KMS-11 (cell line): Measurements from ENCODE around the gene HLA-DQB2.

Experiments
- H2AFZ ChIP-seq: fragments of 200-600 bp; sonication (generic); 2 replicates; pipeline ENCODE4 v1.6.1; 2016; ENCODE audit warnings: antibody characterized with exemption, mixed run types, low read depth
- H3K27ac ChIP-seq: fragments of 200-600 bp; sonication (generic); 2 replicates; pipeline ENCODE4 v1.6.1; 2016; ENCODE audit warnings: mild to moderate bottlenecking, mixed run types
- H3K27me3 ChIP-seq: fragments of 200-600 bp; sonication (generic); 2 replicates; pipeline ENCODE4 v1.6.1; 2017; ENCODE audit warnings: mild to moderate bottlenecking, low read depth, mixed run types, moderate library complexity; ENCODE audit not compliant: insufficient read depth
- H3K36me3 ChIP-seq: fragments of 200-600 bp; sonication (generic); 2 replicates; pipeline ENCODE4 v1.6.1; 2017; ENCODE audit warnings: mild to moderate bottlenecking, mixed run types; ENCODE audit not compliant: insufficient read depth
- H3K4me1 ChIP-seq: fragments of 200-600 bp; sonication (generic); 2 replicates; pipeline ENCODE4 v1.6.1; 2016; ENCODE audit warnings: mild to moderate bottlenecking, low read depth, mixed run types; ENCODE audit not compliant: poor library complexity, severe bottlenecking
- H3K4me2 ChIP-seq: fragments of 200-600 bp; sonication (generic); 2 replicates; pipeline ENCODE4 v1.7.0; 2016; ENCODE audit warnings: mild to moderate bottlenecking, mixed run types
- H3K4me3 ChIP-seq: fragments of 200-600 bp; sonication (generic); IDR thresholded peaks from 2 replicates; pipeline ENCODE4 v1.6.1; 2017; ENCODE audit warnings: low read depth, low read length, mixed read lengths; ENCODE audit not compliant: insufficient read depth
- H3K79me2 ChIP-seq: fragments of 200-600 bp; sonication (generic); 2 replicates; pipeline ENCODE4 v1.6.1; 2016; ENCODE audit warnings: low read depth, mixed run types; ENCODE audit not compliant: insufficient read depth
- H3K9ac ChIP-seq: fragments of 200-600 bp; sonication (generic); 2 replicates; pipeline ENCODE4 v1.6.1; 2016; ENCODE audit warnings: mild to moderate bottlenecking, mixed run types
- H4K20me1 ChIP-seq: fragments of 200-600 bp; sonication (generic); 2 replicates; pipeline ENCODE4 v1.6.1; 2016; ENCODE audit warnings: mild to moderate bottlenecking, mixed run types; ENCODE audit not compliant: insufficient read depth
- TF ChIP-seq, protein P1 (sequence below): fragments of 200-600 bp; sonication (generic); conservative IDR thresholded peaks from 2 replicates; pipeline ENCODE4 v1.6.1; 2017; ENCODE audit warnings: low read depth, mild to moderate bottlenecking, antibody characterized with exemption, low read length, moderate library complexity, mixed read lengths

The HLA-DQB2 gene

DNA sequence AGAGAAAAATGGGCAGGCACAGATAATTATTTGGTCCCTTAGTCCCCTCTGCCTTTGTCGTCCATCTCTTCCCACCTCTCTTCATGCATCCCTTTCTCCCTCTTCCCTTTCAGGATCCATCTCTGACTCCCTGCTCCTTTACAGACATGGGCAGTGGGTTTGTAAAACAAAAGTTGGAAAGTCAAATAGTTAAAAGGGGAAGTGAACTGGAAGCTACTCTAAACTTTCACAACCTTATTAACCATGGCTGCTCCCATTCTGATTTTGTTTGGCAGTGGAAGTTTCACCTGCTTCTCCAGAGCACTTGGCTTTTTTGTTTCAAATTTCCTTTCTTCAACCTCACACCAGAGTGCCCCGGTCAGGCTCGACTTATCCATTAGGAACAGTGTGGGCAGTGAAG lies 21.0 kb downstream of the HLA-DQB2 start:
- no peak overlapping the region for H3K4me2 ChIP-seq
- no peaks in the 10 kb centered on the region for H4K20me1 ChIP-seq
- no peaks in the 10 kb centered on the region for H3K27me3 ChIP-seq
- TF ChIP-seq, protein P1, sequence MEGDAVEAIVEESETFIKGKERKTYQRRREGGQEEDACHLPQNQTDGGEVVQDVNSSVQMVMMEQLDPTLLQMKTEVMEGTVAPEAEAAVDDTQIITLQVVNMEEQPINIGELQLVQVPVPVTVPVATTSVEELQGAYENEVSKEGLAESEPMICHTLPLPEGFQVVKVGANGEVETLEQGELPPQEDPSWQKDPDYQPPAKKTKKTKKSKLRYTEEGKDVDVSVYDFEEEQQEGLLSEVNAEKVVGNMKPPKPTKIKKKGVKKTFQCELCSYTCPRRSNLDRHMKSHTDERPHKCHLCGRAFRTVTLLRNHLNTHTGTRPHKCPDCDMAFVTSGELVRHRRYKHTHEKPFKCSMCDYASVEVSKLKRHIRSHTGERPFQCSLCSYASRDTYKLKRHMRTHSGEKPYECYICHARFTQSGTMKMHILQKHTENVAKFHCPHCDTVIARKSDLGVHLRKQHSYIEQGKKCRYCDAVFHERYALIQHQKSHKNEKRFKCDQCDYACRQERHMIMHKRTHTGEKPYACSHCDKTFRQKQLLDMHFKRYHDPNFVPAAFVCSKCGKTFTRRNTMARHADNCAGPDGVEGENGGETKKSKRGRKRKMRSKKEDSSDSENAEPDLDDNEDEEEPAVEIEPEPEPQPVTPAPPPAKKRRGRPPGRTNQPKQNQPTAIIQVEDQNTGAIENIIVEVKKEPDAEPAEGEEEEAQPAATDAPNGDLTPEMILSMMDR = no peak
- H3K4me3 ChIP-seq = no peak overlapping the region
- H3K4me1 ChIP-seq = no peaks in the 10 kb centered on the region
- H2AFZ ChIP-seq = no peak overlapping the region
- no peaks in the 10 kb centered on the region for H3K36me3 ChIP-seq
- no peaks in the 10 kb centered on the region for H3K79me2 ChIP-seq
- no peak overlapping the region for H3K27ac ChIP-seq
- H3K9ac ChIP-seq = no peak overlapping the region

DNA sequence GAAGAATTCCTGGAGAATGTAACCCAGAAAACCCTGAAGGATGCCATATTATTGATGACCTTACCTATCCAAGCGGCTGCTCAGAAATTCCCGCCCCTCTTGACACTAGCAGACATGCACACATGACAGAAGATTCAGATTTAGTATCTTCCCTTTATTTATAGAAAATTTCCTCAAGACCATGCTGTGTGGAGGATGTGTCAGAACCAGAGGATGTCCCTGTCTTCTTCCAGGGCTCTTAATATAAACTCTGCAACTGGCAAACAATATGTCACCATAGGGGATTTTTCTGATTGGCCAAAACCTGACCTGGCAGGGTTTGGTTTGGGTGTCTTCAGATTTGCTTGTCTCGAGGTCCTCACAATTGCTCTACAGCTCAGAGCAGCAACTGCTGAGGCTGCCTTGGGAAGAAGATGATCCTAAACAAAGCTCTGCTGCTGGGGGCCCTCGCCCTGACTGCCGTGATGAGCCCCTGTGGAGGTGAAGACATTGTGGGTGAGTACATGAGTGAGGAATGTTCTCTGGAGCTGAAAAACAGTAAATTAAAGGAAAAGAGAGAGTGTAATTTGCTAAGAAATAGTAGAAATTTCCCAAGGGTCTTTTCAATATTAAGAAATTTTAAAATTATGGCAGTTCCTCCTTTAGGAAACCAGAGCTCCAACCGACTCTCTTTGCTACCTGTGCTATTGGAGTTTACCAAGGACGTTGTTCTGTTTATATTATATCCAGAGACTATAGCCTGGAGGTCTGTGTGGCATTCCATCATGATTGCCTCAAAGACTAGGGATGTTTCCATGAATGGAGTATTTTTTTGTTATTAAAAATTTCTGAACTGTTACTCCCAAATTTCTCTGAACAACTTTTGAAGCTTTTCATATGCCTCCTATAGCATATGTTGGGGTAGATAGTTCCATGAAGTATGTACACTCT lies 22.0 kb downstream of the HLA-DQB2 start, which contains the start of gene HLA-DQA2:
Gene HLA-DQA2, plus strand, starts transcription at position 361 of the 930 bp plus-strand sequence. Its CDS starts 53 bp downstream, at position 414.
- TF ChIP-seq, protein P1 = no peak
- Histone ChIP-seq H3K4me2 (no peak within 1 kb of the TSS), H3K27me3 (no peaks in the 10 kb centered on the region), H3K4me1 (no peaks in the 10 kb centered on the region), H3K36me3 (no peaks in the 10 kb centered on the region), H3K4me3 (no peak within 1 kb of the TSS), H3K9ac (no peak within 1 kb of the TSS), H4K20me1 (no peaks in the 10 kb centered on the region), H3K27ac (no peak within 1 kb of the TSS), H3K79me2 (no peaks in the 10 kb centered on the region), H2AFZ (no peak within 1 kb of the TSS)

DNA sequence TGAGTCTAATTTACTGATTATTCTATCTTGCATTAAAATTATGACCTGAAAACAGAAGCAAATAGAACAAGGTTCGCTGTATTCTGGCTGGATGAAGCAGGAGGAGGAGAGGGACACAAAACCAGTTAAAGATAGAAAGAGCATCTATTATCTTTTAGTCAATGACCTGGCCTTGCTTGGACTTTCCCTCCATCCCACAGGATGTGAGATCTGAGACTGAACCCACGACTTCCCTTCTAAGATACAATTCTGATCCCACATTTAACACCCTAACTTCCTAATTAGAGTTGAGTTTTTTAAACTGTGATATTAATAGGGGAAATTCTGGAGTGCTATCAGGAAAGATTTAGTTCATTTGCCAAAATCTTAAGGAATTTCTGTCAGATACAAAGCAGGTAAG lies 25.2 kb downstream of the HLA-DQB2 start:
- Histone ChIP-seq H3K4me3 (no peak overlapping the region), H3K27ac (no peak overlapping the region)
- TF ChIP-seq, protein P1 = no peak

DNA sequence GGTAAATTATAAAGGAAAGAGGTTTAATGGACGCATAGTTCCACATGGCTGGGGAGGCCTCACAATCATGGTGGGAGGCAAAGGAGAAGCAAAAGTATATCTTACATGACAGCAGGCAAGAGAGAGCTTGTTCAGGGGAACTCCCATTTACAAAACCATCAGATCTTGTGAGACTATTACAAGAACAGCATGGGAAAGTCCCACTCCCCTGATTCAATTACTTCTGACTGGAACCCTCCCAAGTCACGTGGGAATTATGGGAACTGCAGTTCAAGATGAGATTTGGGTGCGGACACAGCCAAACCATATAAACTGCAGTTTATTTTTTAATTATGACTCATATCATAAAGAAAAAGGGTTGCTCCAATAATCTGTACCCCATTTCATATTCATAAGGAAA lies 44.5 kb downstream of the HLA-DQB2 start:
- TF ChIP-seq, protein P1 = no peak
- H2AFZ ChIP-seq = no peak overlapping the region
- no peak overlapping the region for H3K4me2 ChIP-seq
- no peak overlapping the region for H3K4me3 ChIP-seq
- H3K36me3 ChIP-seq = no peaks in the 10 kb centered on the region
- no peaks in the 10 kb centered on the region for H4K20me1 ChIP-seq
- H3K27ac ChIP-seq = no peak overlapping the region
- H3K9ac ChIP-seq = no peak overlapping the region
- H3K27me3 ChIP-seq = no peaks in the 10 kb centered on the region
- H3K4me1 ChIP-seq = no peaks in the 10 kb centered on the region
- no peaks in the 10 kb centered on the region for H3K79me2 ChIP-seq

More for the DNA sequence above, 25.2 kb downstream of the HLA-DQB2 start:
- H3K27me3 ChIP-seq = no peaks in the 10 kb centered on the region
- H3K79me2 ChIP-seq = no peaks in the 10 kb centered on the region
- H4K20me1 ChIP-seq = no peaks in the 10 kb centered on the region
- no peak overlapping the region for H3K4me2 ChIP-seq
- H3K4me1 ChIP-seq = no peaks in the 10 kb centered on the region
- no peak overlapping the region for H2AFZ ChIP-seq
- no peaks in the 10 kb centered on the region for H3K36me3 ChIP-seq
- no peak overlapping the region for H3K9ac ChIP-seq
